Mesendoderm (in vitro differentiated cells): Measurements from ENCODE around the gene RREB1.

Source experiments
- DNase-seq: peaks from one replicate; pipeline ENCODE4 v3.0.0; 2013
- H2AK5ac ChIP-seq: 2 replicates; pipeline ENCODE4 v1.6.1; 2013; ENCODE audit warnings: low read length, inconsistent platforms
- H2BK120ac ChIP-seq: 2 replicates; pipeline ENCODE4 v1.6.1; 2013; ENCODE audit warnings: low read depth, mild to moderate bottlenecking, low read length, moderate library complexity, mixed read lengths
- H2BK15ac ChIP-seq: replicated peaks from 2 replicates; pipeline ENCODE4 v1.6.1; 2013; ENCODE audit warnings: low read depth, mild to moderate bottlenecking, moderate library complexity
- H2BK5ac ChIP-seq: 2 replicates; pipeline ENCODE4 v1.6.1; 2013; ENCODE audit warnings: low read length, inconsistent platforms
- H3K18ac ChIP-seq: 2 replicates; pipeline ENCODE4 v1.6.1; 2013; ENCODE audit warnings: mild to moderate bottlenecking, low read length, mixed read lengths
- H3K23ac ChIP-seq: one replicate; pipeline ENCODE4 v1.6.1; 2013; ENCODE audit warnings: low read length
- H3K27ac ChIP-seq: 2 replicates; pipeline ENCODE4 v1.5.1; 2013; ENCODE audit warnings: low read depth, mild to moderate bottlenecking, inconsistent platforms, low read length, moderate library complexity
- H3K27me3 ChIP-seq: 2 replicates; pipeline ENCODE4 v1.6.1; 2013; ENCODE audit warnings: low read length, control low read depth, mild to moderate bottlenecking, inconsistent platforms; ENCODE audit not compliant: insufficient read depth, poor library complexity
- H3K36me3 ChIP-seq: 2 replicates; pipeline ENCODE4 v1.6.1; 2013; ENCODE audit warnings: low read length, inconsistent platforms; ENCODE audit not compliant: control insufficient read depth, insufficient read depth
- H3K4ac ChIP-seq: one replicate; pipeline ENCODE4 v1.6.1; 2013; ENCODE audit warnings: low read depth, mild to moderate bottlenecking, low read length, moderate library complexity
- H3K4me1 ChIP-seq: 2 replicates; pipeline ENCODE4 v1.6.1; 2013; ENCODE audit warnings: low read depth, low read length, inconsistent platforms; ENCODE audit not compliant: control insufficient read depth
- H3K4me2 ChIP-seq: 2 replicates; pipeline ENCODE4 v1.6.1; 2013; ENCODE audit warnings: low read length
- H3K4me3 ChIP-seq: 2 replicates; pipeline ENCODE4 v1.5.1; 2013; ENCODE audit warnings: mild to moderate bottlenecking, low read length
- H3K56ac ChIP-seq: one replicate; pipeline ENCODE4 v1.6.1; 2013; ENCODE audit warnings: low read length
- H3K79me1 ChIP-seq: 2 replicates; pipeline ENCODE4 v1.6.1; 2013; ENCODE audit warnings: low read length, inconsistent platforms
- H3K79me2 ChIP-seq: 2 replicates; pipeline ENCODE4 v1.6.1; 2013; ENCODE audit warnings: mild to moderate bottlenecking, low read length; ENCODE audit not compliant: control insufficient read depth, insufficient read depth
- H3K9ac ChIP-seq: 2 replicates; pipeline ENCODE4 v1.6.1; 2013; ENCODE audit warnings: low read length, inconsistent platforms
- H4K5ac ChIP-seq: one replicate; pipeline ENCODE4 v1.6.1; 2013; ENCODE audit warnings: low read length
- H4K8ac ChIP-seq: one replicate; pipeline ENCODE4 v1.6.1; 2013; ENCODE audit warnings: low read depth, mild to moderate bottlenecking, control low read depth, low read length, moderate library complexity
- WGBS: extraction: QIAGEN DNeasy Blood & Tissue Kit; methylation state at CpG from one replicate; pipeline ENCODE4 v1.1.7; 2013; ENCODE audit warnings: low lambda C conversion rate, missing lambda C conversion rate; ENCODE audit not compliant: insufficient coverage; ENCODE audit errors: extremely low coverage; 5-methylcytosine and 5-hydroxymethylcytosine counted together

Gene RREB1

DNA sequence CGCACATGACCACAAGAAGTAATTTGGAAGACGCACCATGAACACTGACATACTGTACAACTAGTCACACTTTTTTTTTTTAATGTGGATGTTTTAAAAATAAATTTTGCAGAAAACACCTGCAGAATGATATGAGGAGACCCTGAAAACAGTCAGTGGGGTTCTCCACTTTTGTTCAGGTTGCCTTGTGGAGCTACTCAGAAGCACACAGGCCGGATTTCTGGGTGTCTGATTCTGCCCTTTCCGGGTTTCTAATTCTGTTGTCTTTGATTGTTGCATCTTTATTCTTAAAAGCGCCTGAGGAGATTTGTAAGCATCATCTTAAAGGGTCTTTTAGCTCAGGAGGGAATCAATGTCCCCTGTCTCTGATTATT lies 130.8 kb downstream of the RREB1 start:
- H3K4me3 ChIP-seq: no peak overlapping the region
- peaks cover 6% of the 10 kb centered on the region for H3K79me1 ChIP-seq
- H3K18ac ChIP-seq: no peak overlapping the region
- H3K27ac ChIP-seq: no peak overlapping the region
- H4K5ac ChIP-seq: no peak overlapping the region
- DNase-seq: no peak
- no peak overlapping the region for H2BK120ac ChIP-seq
- no peaks in the 10 kb centered on the region for H3K27me3 ChIP-seq
- no peaks in the 10 kb centered on the region for H3K79me2 ChIP-seq
- H3K36me3 ChIP-seq: peaks cover 2% of the 10 kb centered on the region
- no peak overlapping the region for H3K23ac ChIP-seq
- H3K56ac ChIP-seq: no peak overlapping the region
- H3K4me1 ChIP-seq: peaks cover 7% of the 10 kb centered on the region
- no peak overlapping the region for H3K4ac ChIP-seq
- H2BK15ac ChIP-seq: no peak overlapping the region
- no CpG with 5 or more reads among the region's 5 CpGs for WGBS
- H3K9ac ChIP-seq: no peak overlapping the region
- no peak overlapping the region for H2AK5ac ChIP-seq
- no peak overlapping the region for H4K8ac ChIP-seq
- no peak overlapping the region for H3K4me2 ChIP-seq
- H2BK5ac ChIP-seq: no peak overlapping the region

DNA sequence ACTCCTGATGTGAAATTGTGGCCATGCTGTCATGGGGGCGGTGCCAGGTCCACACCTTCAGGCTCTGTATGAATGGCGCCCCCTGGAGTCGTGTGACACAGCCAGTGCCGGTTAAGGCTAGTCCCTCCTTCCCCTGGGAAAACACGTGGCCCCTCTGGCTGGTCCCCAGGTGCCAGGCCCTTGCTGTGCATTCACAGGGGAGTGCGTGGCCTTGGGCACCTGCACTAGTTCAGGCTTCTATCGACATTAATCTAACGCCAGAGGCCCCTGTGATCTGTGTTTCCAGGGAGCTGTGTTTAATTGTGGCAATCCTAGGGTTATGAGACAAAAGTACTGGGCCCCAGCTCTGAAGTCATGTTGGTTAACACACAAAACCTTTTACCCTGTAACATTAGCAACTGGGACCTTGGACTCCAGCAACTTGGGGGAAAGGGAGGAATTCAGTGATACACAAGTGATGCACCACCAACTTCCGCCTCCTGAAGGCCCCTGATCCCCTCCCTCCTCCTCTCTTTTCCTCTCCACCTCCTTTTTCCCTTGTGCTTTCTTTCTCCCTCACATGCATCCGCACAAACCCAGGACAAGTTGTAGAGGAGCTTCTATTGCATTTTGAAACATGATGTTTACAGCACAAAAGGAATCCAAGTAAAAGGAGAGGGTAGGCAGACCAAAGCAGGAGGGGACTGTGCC lies 131.3 kb downstream of the RREB1 start:
- no peak overlapping the region for H4K8ac ChIP-seq
- no peak overlapping the region for H3K9ac ChIP-seq
- no peaks in the 10 kb centered on the region for H3K27me3 ChIP-seq
- no peak overlapping the region for H3K4me3 ChIP-seq
- H3K79me1 ChIP-seq: peaks cover 6% of the 10 kb centered on the region
- H3K27ac ChIP-seq: no peak overlapping the region
- no CpG with 5 or more reads among the region's 10 CpGs for WGBS
- peak; percentile 92 for DNase-seq
- H2AK5ac ChIP-seq: no peak overlapping the region
- no peak overlapping the region for H2BK5ac ChIP-seq
- no peak overlapping the region for H2BK15ac ChIP-seq
- H3K79me2 ChIP-seq: no peaks in the 10 kb centered on the region
- no peak overlapping the region for H4K5ac ChIP-seq
- H3K4me2 ChIP-seq: no peak overlapping the region
- H3K4ac ChIP-seq: no peak overlapping the region
- no peak overlapping the region for H3K23ac ChIP-seq
- H2BK120ac ChIP-seq: no peak overlapping the region
- peak overlapping the region; percentile 35 for H3K56ac ChIP-seq
- H3K4me1 ChIP-seq: peaks cover 7% of the 10 kb centered on the region
- H3K18ac ChIP-seq: no peak overlapping the region
- peaks cover 2% of the 10 kb centered on the region for H3K36me3 ChIP-seq

DNA sequence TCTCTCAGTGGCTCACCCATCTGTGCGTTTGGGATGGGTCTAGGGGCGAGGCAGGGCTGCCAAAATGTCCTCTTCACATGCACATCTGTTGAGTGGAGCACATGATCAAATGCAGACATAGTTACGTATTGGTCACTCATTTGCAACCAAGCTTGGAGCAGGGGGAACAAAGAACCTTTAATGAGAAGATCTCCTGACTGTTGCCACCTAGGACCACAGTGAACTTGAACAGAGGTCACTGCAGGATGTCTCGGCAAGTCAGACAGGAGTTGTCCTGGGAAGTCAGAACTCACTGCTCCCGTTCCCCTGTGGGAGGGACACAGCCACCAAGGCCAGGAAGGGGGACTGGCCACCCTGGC lies 131.8 kb downstream of the RREB1 start:
- H2BK5ac ChIP-seq: no peak overlapping the region
- peak overlapping the region; percentile 35 for H3K56ac ChIP-seq
- H3K36me3 ChIP-seq: peaks cover 2% of the 10 kb centered on the region
- no peak overlapping the region for H3K4ac ChIP-seq
- H2AK5ac ChIP-seq: no peak overlapping the region
- H2BK120ac ChIP-seq: no peak overlapping the region
- WGBS: no CpG with 5 or more reads among the region's 5 CpGs
- H4K8ac ChIP-seq: no peak overlapping the region
- H4K5ac ChIP-seq: no peak overlapping the region
- H3K27me3 ChIP-seq: no peaks in the 10 kb centered on the region
- H3K27ac ChIP-seq: no peak overlapping the region
- no peak for DNase-seq
- no peak overlapping the region for H3K9ac ChIP-seq
- no peaks in the 10 kb centered on the region for H3K79me2 ChIP-seq
- H3K23ac ChIP-seq: no peak overlapping the region
- H3K4me1 ChIP-seq: peaks cover 7% of the 10 kb centered on the region
- no peak overlapping the region for H2BK15ac ChIP-seq
- H3K18ac ChIP-seq: no peak overlapping the region
- peaks cover 6% of the 10 kb centered on the region for H3K79me1 ChIP-seq
- H3K4me3 ChIP-seq: no peak overlapping the region
- no peak overlapping the region for H3K4me2 ChIP-seq

DNA sequence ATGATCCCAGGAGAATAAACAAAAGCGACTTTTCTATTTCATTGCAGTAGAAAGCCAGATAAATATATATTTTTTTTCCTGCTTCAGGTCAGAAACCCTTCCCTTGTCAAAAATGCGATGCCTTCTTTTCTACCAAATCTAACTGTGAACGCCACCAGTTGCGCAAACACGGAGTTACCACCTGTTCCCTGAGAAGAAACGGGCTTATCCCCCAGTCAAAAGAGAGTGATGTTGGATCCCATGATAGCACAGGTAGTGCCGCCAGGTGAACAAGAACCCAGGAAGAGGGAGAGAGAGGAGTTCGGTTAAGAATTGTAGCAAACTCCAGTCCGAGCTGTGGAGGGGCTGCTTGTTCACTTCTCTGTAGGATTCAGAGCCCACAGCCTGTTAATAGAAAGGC lies 132.6 kb downstream of the RREB1 start:
- H2BK120ac ChIP-seq: no peak overlapping the region
- no peak overlapping the region for H3K23ac ChIP-seq
- H4K8ac ChIP-seq: no peak overlapping the region
- no peak overlapping the region for H3K27ac ChIP-seq
- H3K36me3 ChIP-seq: peaks cover 5% of the 10 kb centered on the region
- H4K5ac ChIP-seq: no peak overlapping the region
- no peak overlapping the region for H3K56ac ChIP-seq
- peaks cover 9% of the 10 kb centered on the region for H3K79me1 ChIP-seq
- H3K4me1 ChIP-seq: peaks cover 7% of the 10 kb centered on the region
- no CpG with 5 or more reads among the region's 9 CpGs for whole genome bisulfite sequencing
- DNase-seq: no peak
- H3K9ac ChIP-seq: no peak overlapping the region
- no peak overlapping the region for H2BK5ac ChIP-seq
- no peaks in the 10 kb centered on the region for H3K79me2 ChIP-seq
- no peak overlapping the region for H2AK5ac ChIP-seq
- no peak overlapping the region for H2BK15ac ChIP-seq
- no peak overlapping the region for H3K18ac ChIP-seq
- H3K4me3 ChIP-seq: no peak overlapping the region
- no peak overlapping the region for H3K4ac ChIP-seq
- no peak overlapping the region for H3K4me2 ChIP-seq
- no peaks in the 10 kb centered on the region for H3K27me3 ChIP-seq

DNA sequence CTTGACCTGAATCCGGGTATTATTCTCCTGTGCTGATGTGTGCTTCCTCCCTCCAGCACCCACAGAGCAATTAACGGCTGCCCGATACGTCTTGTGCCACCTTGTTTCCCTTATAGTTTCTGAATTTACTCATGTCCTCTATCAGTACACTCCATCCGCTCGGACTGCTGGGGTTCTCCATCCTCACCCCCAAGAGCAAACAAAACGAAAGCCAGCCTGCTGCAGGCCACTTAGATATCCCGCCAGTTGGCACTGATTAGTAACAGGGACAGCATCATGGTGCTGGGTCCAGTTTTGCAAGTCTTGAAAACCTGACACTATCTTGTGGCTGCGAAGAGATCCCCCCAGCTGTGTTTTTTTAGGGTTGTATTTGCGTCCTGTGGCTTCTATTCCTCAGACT lies 133.4 kb downstream of the RREB1 start:
- peaks cover 5% of the 10 kb centered on the region for H3K36me3 ChIP-seq
- H3K4me2 ChIP-seq: no peak overlapping the region
- no peak overlapping the region for H3K4me3 ChIP-seq
- H2AK5ac ChIP-seq: no peak overlapping the region
- no peak overlapping the region for H2BK5ac ChIP-seq
- H3K27ac ChIP-seq: no peak overlapping the region
- no peak for DNase-seq
- no CpG with 5 or more reads among the region's 10 CpGs for WGBS
- H3K56ac ChIP-seq: no peak overlapping the region
- no peaks in the 10 kb centered on the region for H3K27me3 ChIP-seq
- no peak overlapping the region for H3K4ac ChIP-seq
- H3K9ac ChIP-seq: no peak overlapping the region
- H3K4me1 ChIP-seq: peaks cover 7% of the 10 kb centered on the region
- no peak overlapping the region for H2BK120ac ChIP-seq
- H2BK15ac ChIP-seq: no peak overlapping the region
- peaks cover 7% of the 10 kb centered on the region for H3K79me1 ChIP-seq
- H3K79me2 ChIP-seq: no peaks in the 10 kb centered on the region
- H3K23ac ChIP-seq: no peak overlapping the region
- no peak overlapping the region for H3K18ac ChIP-seq
- no peak overlapping the region for H4K5ac ChIP-seq
- no peak overlapping the region for H4K8ac ChIP-seq
